ENCODE data around the gene S100P.

Gene S100P

GRCh38 chr4:6732441-6733357, 39.0 kb downstream of the S100P start:
- Histone ChIP-seq H4K20me1 (ENCODE audit: insufficient read depth, low read length) (no peaks in the 10 kb centered on the region), H3K27me3 (ENCODE audit: insufficient read depth, low read length) (no peaks in the 10 kb centered on the region; the same call in 1 of the 2 replicates), H3F3A (ENCODE audit: insufficient read depth, low read length) (no peaks in the 10 kb centered on the region), H3K9ac (ENCODE audit: low read length) (no peak overlapping the region), H3K36me3 (ENCODE audit: insufficient read depth, low read length) (no peaks in the 10 kb centered on the region), H3K9me3 (ENCODE audit: low read length) (no peaks in the 10 kb centered on the region), H2AFZ (ENCODE audit: low read length) (no peak overlapping the region), H3K4me2 (ENCODE audit: low read length) (no peak overlapping the region), H3K79me2 (ENCODE audit: insufficient read depth, low read length) (no peaks in the 10 kb centered on the region), H3K4me3 (ENCODE audit: low read depth, low read length, poor library complexity, severe bottlenecking) (no peak overlapping the region), H3K4me1 (ENCODE audit: insufficient read depth, low read length, severe bottlenecking) (no peaks in the 10 kb centered on the region), H3K27ac (ENCODE audit: low read depth, low read length, poor library complexity, severe bottlenecking) (no peak overlapping the region), H3K9me2 (ENCODE audit: low read depth, low read length) (no peaks in the 10 kb centered on the region)
- TF ChIP-seq CTCF (IDR thresholded peaks at IDR 0.05; ENCODE audit: low read length), result no peak
- no peak for TF ChIP-seq EZH2 (IDR thresholded peaks at IDR 0.05; ENCODE audit: borderline replicate concordance, low read length)

- Histone ChIP-seq H3K9me2 (ENCODE audit: low read depth, low read length) (no peaks in the 10 kb centered on the region), H3K4me1 (ENCODE audit: insufficient read depth, low read length, severe bottlenecking) (no peaks in the 10 kb centered on the region), H3K27ac (ENCODE audit: low read depth, low read length, poor library complexity, severe bottlenecking) (no peak overlapping the region), H3K4me2 (ENCODE audit: low read length) (no peak overlapping the region), H3K4me3 (ENCODE audit: low read depth, low read length, poor library complexity, severe bottlenecking) (no peak overlapping the region), H3K79me2 (ENCODE audit: insufficient read depth, low read length) (no peaks in the 10 kb centered on the region), H2AFZ (ENCODE audit: low read length) (no peak overlapping the region), H3K9me3 (ENCODE audit: low read length) (no peaks in the 10 kb centered on the region), H3K27me3 (ENCODE audit: insufficient read depth, low read length) (no peaks in the 10 kb centered on the region; the same call in 1 of the 2 replicates), H3K36me3 (ENCODE audit: insufficient read depth, low read length) (no peaks in the 10 kb centered on the region), H3K9ac (ENCODE audit: low read length) (no peak overlapping the region), H3F3A (ENCODE audit: insufficient read depth, low read length) (no peaks in the 10 kb centered on the region), H4K20me1 (ENCODE audit: insufficient read depth, low read length) (no peaks in the 10 kb centered on the region)
- TF ChIP-seq EZH2 (IDR thresholded peaks at IDR 0.05; ENCODE audit: borderline replicate concordance, low read length) (no peak), CTCF (IDR thresholded peaks at IDR 0.05; ENCODE audit: low read length) (no peak)
Observed at GRCh38 chr4:6733358-6734164, 39.9 kb downstream of the S100P start.

- no peaks in the 10 kb centered on the region for H3K4me1 ChIP-seq (ENCODE audit: insufficient read depth, low read length, severe bottlenecking)
- H3K36me3 ChIP-seq (ENCODE audit: insufficient read depth, low read length), result no peaks in the 10 kb centered on the region
- TF ChIP-seq EZH2 (IDR thresholded peaks at IDR 0.05; ENCODE audit: borderline replicate concordance, low read length), result no peak
- no peak for TF ChIP-seq CTCF (IDR thresholded peaks at IDR 0.05; ENCODE audit: low read length)
- no peak overlapping the region for H3K4me3 ChIP-seq (ENCODE audit: low read depth, low read length, poor library complexity, severe bottlenecking)
- no peaks in the 10 kb centered on the region for H3K9me2 ChIP-seq (ENCODE audit: low read depth, low read length)
- H3K27ac ChIP-seq (ENCODE audit: low read depth, low read length, poor library complexity, severe bottlenecking), result no peak overlapping the region
- H3K79me2 ChIP-seq (ENCODE audit: insufficient read depth, low read length), result no peaks in the 10 kb centered on the region
- H2AFZ ChIP-seq (ENCODE audit: low read length), result no peak overlapping the region
- no peaks in the 10 kb centered on the region for H3F3A ChIP-seq (ENCODE audit: insufficient read depth, low read length)
- no peak overlapping the region for H3K9ac ChIP-seq (ENCODE audit: low read length)
- H3K27me3 ChIP-seq (ENCODE audit: insufficient read depth, low read length), result no peaks in the 10 kb centered on the region
- H3K4me2 ChIP-seq (ENCODE audit: low read length), result no peak overlapping the region
- no peaks in the 10 kb centered on the region for H4K20me1 ChIP-seq (ENCODE audit: insufficient read depth, low read length)
- no peaks in the 10 kb centered on the region for H3K9me3 ChIP-seq (ENCODE audit: low read length)
Observed at GRCh38 chr4:6734165-6734786, 40.6 kb downstream of the S100P start.

Measured in OCI-LY1 (cell line).